Motor neuron (in vitro differentiated cells): ENCODE results near the gene PRKACA. TPM values are rescaled to one million over a fixed set of nuclear protein-coding genes. Genes with fewer than 3 reads are reported as not detected.

Experiments used
- ATAC-seq, 8 experiments: fragments of 200-7000 bp; cut with Tn5 transposase; replicated peaks in 6 of 8; 2 replicates each; pipeline ENCODE4 v1.8.0; 2021; ENCODE audit warnings: mild to moderate bottlenecking in 8 of 8, moderate library complexity in 8 of 8
- H3K27ac ChIP-seq, 2 donors: fragments of 250-450 bp; sonication (Bioruptor Pico); 2 replicates each; pipeline ENCODE4 v1.9.0; 2021; ENCODE audit warnings: antibody characterized with exemption in 2 of 2, mild to moderate bottlenecking in 2 of 2, moderate library complexity in 1 of 2
- H3K4me1 ChIP-seq, 2 donors: fragments of 250-450 bp; sonication (Bioruptor Pico); replicated peaks in 1 of 2; 2 replicates each; pipeline ENCODE4 v1.6.1; 2021; ENCODE audit warnings: antibody characterized with exemption in 2 of 2, mild to moderate bottlenecking in 2 of 2, moderate library complexity in 1 of 2
- H3K4me3 ChIP-seq, 5 donors: fragments of 250-450 bp; sonication (Bioruptor Pico); 2 replicates each; pipeline ENCODE4 v1.9.0; 2021; ENCODE audit warnings: antibody characterized with exemption in 5 of 5, mild to moderate bottlenecking in 5 of 5, moderate library complexity in 4 of 5
- WGBS, 10 experiments: fragments of 450-650 bp; shearing (Covaris generic); methylation state at CpG; one replicate each; pipeline ENCODE4 v1.0.0; 2022; 5-methylcytosine and 5-hydroxymethylcytosine counted together
- in situ Hi-C, 9 experiments: fragments of 400-800 bp; cut with MboI; loops; one replicate each; pipeline ENCODE4 v1.15.0; 2021; ENCODE audit warnings: low sequenced_read_pairs in 9 of 9, low pct_unique_long_range_greater_than_20kb in 2 of 9; ENCODE audit not compliant: unreplicated experiment in 9 of 9
- total RNA-seq, 8 experiments: library from RNA; unstranded; fragments of 300-600 nt; gene quantifications; 2 replicates each; pipeline versions ENCODE4 v1.2.3 to v1.2.4, GENCODE V29; 2022

The PRKACA gene
- total RNA-seq, 8 experiments from 2014 or later = 15.9 to 51.5 (median 31.9) TPM

GRCh38 chr19:14094854-14095253 is 22.7 kb downstream of the PRKACA start:
- no peak overlapping the region for H3K4me3 ChIP-seq
- in situ Hi-C loops = no loop called here
- 83 to 100% (median 94%) methylated on average over 3 to 6 of the region's 7 CpGs; no CpG with 5 or more reads in 3 of the 10 experiments for WGBS, 10 experiments
- H3K4me1 ChIP-seq = peaks cover 0 to 5% of the 10 kb centered on the region in 2 donors
- no peak overlapping the region for H3K27ac ChIP-seq
- ATAC-seq = no peak

- WGBS, 10 experiments = 94 to 100% (median 100%) methylated on average over 1 to 5 of the region's 9 CpGs; no CpG with 5 or more reads in 3 of the 10 experiments
- in situ Hi-C loops = no loop called here
- Histone ChIP-seq H3K4me3 (no peak overlapping the region), H3K4me1 (peaks cover 6 to 11% of the 10 kb centered on the region in 2 donors), H3K27ac (no peak overlapping the region)
- ATAC-seq = no peak
These were observed 24.3 kb downstream of the PRKACA start for GRCh38 chr19:14093117-14093823.

GRCh38 chr19:14091813-14092462 is 25.6 kb downstream of the PRKACA start:
- ATAC-seq = no peak
- H3K27ac ChIP-seq = no peak overlapping the region
- peaks cover 6 to 11% of the 10 kb centered on the region in 2 donors for H3K4me1 ChIP-seq
- WGBS, 10 experiments = 17 to 67% (median 30%) methylated on average over 1 to 3 of the region's 15 CpGs; no CpG with 5 or more reads in 5 of the 10 experiments
- H3K4me3 ChIP-seq = peak overlapping the region; percentile 55 to 81 (median 66)
- in situ Hi-C loops = no loop called here

- H3K27ac ChIP-seq = peak overlapping the region; percentile 30 to 83
- WGBS, 10 experiments = 0 to 10% (median 2%) methylated on average over 3 to 11 of the region's 72 CpGs; no CpG with 5 or more reads in 7 of the 10 experiments
- in situ Hi-C loops = no loop called here
- ATAC-seq = peak; percentile 57 to 78 (median 70)
- H3K4me1 ChIP-seq = peaks cover 6 to 11% of the 10 kb centered on the region in 2 donors
- peak overlapping the region; percentile 55 to 81 (median 66) for H3K4me3 ChIP-seq
These were observed 26.3 kb downstream of the PRKACA start for GRCh38 chr19:14091081-14091812.

- ATAC-seq = peak; percentile 48 to 83 (median 77)
- no CpG with 5 or more reads among the region's 65 CpGs for WGBS, 10 experiments
- Histone ChIP-seq H3K4me3 (peak within 1 kb of the TSS; percentile 55 to 81 (median 66)), H3K4me1 (peaks cover 6 to 11% of the 10 kb centered on the region in 2 donors), H3K27ac (peak within 1 kb of the TSS; percentile 83 to 86)
- in situ Hi-C loops = no loop called here
These were observed 27.0 kb downstream of the PRKACA start, which contains the start of gene SAMD1 for GRCh38 chr19:14090509-14091080. TSS of gene SAMD1 (minus strand) at chr19:14090751.

GRCh38 chr19:14089662-14090508 is 27.7 kb downstream of the PRKACA start:
- Histone ChIP-seq H3K4me1 (peaks cover 6 to 11% of the 10 kb centered on the region in 2 donors), H3K27ac (peak overlapping the region; percentile 83 to 86), H3K4me3 (peak overlapping the region; percentile 55 to 81 (median 66))
- in situ Hi-C loops = loop anchor here in 1 of 9 experiments (10.0 kb wide), 1 partner anchor 215 kb away; the partner anchor contains the start of gene NANOS3
- no CpG with 5 or more reads among the region's 142 CpGs for WGBS, 10 experiments
- ATAC-seq = peak; percentile 24 to 51 (median 38)

- H3K4me3 ChIP-seq = peak overlapping the region; percentile 55 to 81 (median 66)
- peaks cover 6 to 11% of the 10 kb centered on the region in 2 donors for H3K4me1 ChIP-seq
- H3K27ac ChIP-seq = no peak overlapping the region
- in situ Hi-C loops = loop anchor here in 1 of 9 experiments (10.0 kb wide), 1 partner anchor 215 kb away; the partner anchor contains the start of gene NANOS3
- no peak for ATAC-seq
- 0 to 67% (median 21%) methylated on average over 1 to 5 of the region's 16 CpGs; no CpG with 5 or more reads in 3 of the 10 experiments for WGBS, 10 experiments
These were observed 28.2 kb downstream of the PRKACA start for GRCh38 chr19:14089412-14089661.

- Histone ChIP-seq H3K4me3 (peak overlapping the region; percentile 55 to 81 (median 66)), H3K4me1 (peaks cover 6 to 11% of the 10 kb centered on the region in 2 donors), H3K27ac (no peak overlapping the region)
- in situ Hi-C loops = loop anchor here in 1 of 9 experiments (10.0 kb wide), 1 partner anchor 214 kb away; the partner anchor contains the start of gene NANOS3
- 62 to 94% (median 87%) methylated on average over 2 to 7 of the region's 30 CpGs; no CpG with 5 or more reads in 2 of the 10 experiments for WGBS, 10 experiments
- ATAC-seq = no peak
These were observed 28.7 kb downstream of the PRKACA start for GRCh38 chr19:14088634-14089411.

- no peak overlapping the region for H3K27ac ChIP-seq
- no peak for ATAC-seq
- H3K4me3 ChIP-seq = no peak overlapping the region
- in situ Hi-C loops = loop anchor here in 1 of 9 experiments (10.0 kb wide), 1 partner anchor 211 kb away; the partner anchor contains the start of gene NANOS3
- 48 to 96% (median 80%) methylated on average over 1 to 5 of the region's 5 CpGs; no CpG with 5 or more reads in 1 of the 10 experiments for WGBS, 10 experiments
- H3K4me1 ChIP-seq = peaks cover 9 to 10% of the 10 kb centered on the region in 2 donors
These were observed 31.5 kb downstream of the PRKACA start for GRCh38 chr19:14086098-14086497.

GRCh38 chr19:14085309-14085995 is 32.1 kb downstream of the PRKACA start, which contains the start of gene C19orf67:
TSS of gene C19orf67 (minus strand) at chr19:14085783. CDS start at chr19:14085627, 156 bp downstream.
- ATAC-seq = no peak
- in situ Hi-C loops = loop anchor here in 1 of 9 experiments (10.0 kb wide), 1 partner anchor 211 kb away; the partner anchor contains the start of gene NANOS3
- 51 to 73% (median 69%) methylated on average over 3 to 22 of the region's 54 CpGs; no CpG with 5 or more reads in 7 of the 10 experiments for WGBS, 10 experiments
- Histone ChIP-seq H3K27ac (no peak within 1 kb of the TSS), H3K4me3 (no peak within 1 kb of the TSS), H3K4me1 (peaks cover 9 to 10% of the 10 kb centered on the region in 2 donors)

GRCh38 chr19:14082675-14082960 is 34.9 kb downstream of the PRKACA start:
- Histone ChIP-seq H3K27ac (no peak overlapping the region), H3K4me3 (peak overlapping the region in 3 of 5 donors; percentile 64 to 76 (median 69)), H3K4me1 (peaks cover 7 to 8% of the 10 kb centered on the region in 2 donors)
- ATAC-seq = no peak
- WGBS, 10 experiments = 0 to 40% (median 0%) methylated on average over 1 of the region's 1 CpG; no CpG with 5 or more reads in 5 of the 10 experiments
- in situ Hi-C loops = loop anchor here in 1 of 9 experiments (10.0 kb wide), 1 partner anchor 208 kb away; the partner anchor contains the start of gene NANOS3
